HepG2 (cell line): ENCODE results near the gene MARK2. TPM values are rescaled to one million over a fixed set of nuclear protein-coding genes. Genes with fewer than 3 reads are reported as not detected.
A peak's percentile ranks its signal among the peaks of the same experiment; 100 is the strongest.

ENCODE experiments used
- ATAD3A ChIP-seq: sonication (generic); formaldehyde crosslinking; IDR thresholded peaks from 2 replicates; pipeline ENCODE4 v1.4.0; 2020; ENCODE audit warnings: missing genetic modification reagents
- BRD4 ChIP-seq: sonication (generic); formaldehyde crosslinking; IDR thresholded peaks from 2 replicates; pipeline ENCODE4 v1.4.0; 2020; ENCODE audit warnings: missing genetic modification reagents
- CCDC6 ChIP-seq: sonication (generic); formaldehyde crosslinking; IDR thresholded peaks from 2 replicates; pipeline ENCODE4 v1.8.1; 2022; ENCODE audit warnings: mild to moderate bottlenecking, missing genetic modification reagents, moderate library complexity
- CEBPG ChIP-seq: IDR thresholded peaks from 2 replicates; pipeline ENCODE4 v1.6.1; 2016
- CHD4 ChIP-seq: fragments of 200-600 bp; sonication (generic); IDR thresholded peaks from 2 replicates; pipeline ENCODE4 v1.7.0; 2017; ENCODE audit warnings: mild to moderate bottlenecking, low read length, borderline replicate concordance
- FIP1L1 ChIP-seq: fragments of 200-400 bp; formaldehyde crosslinking; IDR thresholded peaks from 2 replicates; pipeline ENCODE4 v1.6.1; 2018; ENCODE audit warnings: low read depth, mild to moderate bottlenecking, low read length, moderate library complexity, borderline replicate concordance; ENCODE audit not compliant: insufficient read depth
- HMG20B ChIP-seq: conservative IDR thresholded peaks from 2 replicates; pipeline ENCODE4 v1.6.1; 2016; ENCODE audit warnings: missing genetic modification reagents, missing compliant biosample characterization
- HMGA1 ChIP-seq: sonication (generic); formaldehyde crosslinking; conservative IDR thresholded peaks from 2 replicates; pipeline ENCODE4 v1.4.0; 2020; ENCODE audit warnings: missing genetic modification reagents
- IKZF1 ChIP-seq: fragments of 450-650 bp; IDR thresholded peaks from 2 replicates; pipeline ENCODE4 v1.7.1; 2016
- KLF15 ChIP-seq: sonication (generic); formaldehyde crosslinking; IDR thresholded peaks from 2 replicates; pipeline ENCODE4 v1.8.1; 2023; ENCODE audit warnings: borderline replicate concordance, mild to moderate bottlenecking, inconsistent platforms, missing genetic modification reagents, mixed read lengths
- MYC ChIP-seq: sonication (generic); formaldehyde crosslinking; IDR thresholded peaks from 2 replicates; pipeline ENCODE4 v1.9.0; 2021; ENCODE audit warnings: missing genetic modification reagents, borderline replicate concordance
- NPAS2 ChIP-seq: sonication (generic); formaldehyde crosslinking; IDR thresholded peaks from 2 replicates; pipeline ENCODE4 v1.8.0; 2022; ENCODE audit warnings: mild to moderate bottlenecking, missing genetic modification reagents, borderline replicate concordance
- PLRG1 ChIP-seq: fragments of 450-650 bp; conservative IDR thresholded peaks from 2 replicates; pipeline ENCODE4 v1.6.1; 2016
- POLR2A ChIP-seq, 2 experiments: IDR thresholded peaks; 2 replicates each; pipeline ENCODE4 v1.6.1; 2011; ENCODE audit warnings: low read depth in 2 of 2, low read length in 2 of 2, mild to moderate bottlenecking in 1 of 2, moderate library complexity in 1 of 2; ENCODE audit not compliant: insufficient read depth in 1 of 2
- SKI ChIP-seq: fragments of 450-650 bp; IDR thresholded peaks from one replicate; pipeline ENCODE4 v1.6.1; 2018; ENCODE audit warnings: mild to moderate bottlenecking; ENCODE audit not compliant: partially characterized antibody
- SOX5 ChIP-seq: IDR thresholded peaks from 2 replicates; pipeline ENCODE4 v1.6.1; 2016; ENCODE audit warnings: borderline replicate concordance
- ZBTB3 ChIP-seq: sonication (generic); formaldehyde crosslinking; IDR thresholded peaks from 2 replicates; pipeline ENCODE4 v1.4.0; 2020; ENCODE audit warnings: low read depth, mild to moderate bottlenecking, moderate library complexity, missing genetic modification reagents, borderline replicate concordance
- ZC3H13 ChIP-seq: sonication (generic); formaldehyde crosslinking; IDR thresholded peaks from 2 replicates; pipeline ENCODE4 v1.8.1; 2023; ENCODE audit warnings: mild to moderate bottlenecking, missing genetic modification reagents, moderate library complexity
- ZNF121 ChIP-seq: sonication (generic); formaldehyde crosslinking; IDR thresholded peaks from 2 replicates; pipeline ENCODE4 v1.5.0; 2020; ENCODE audit warnings: mild to moderate bottlenecking, missing genetic modification reagents
- ZNF562 ChIP-seq: sonication (generic); formaldehyde crosslinking; IDR thresholded peaks from 2 replicates; pipeline ENCODE4 v1.8.0; 2022; ENCODE audit warnings: missing genetic modification reagents, borderline replicate concordance
- ZNF598 ChIP-seq: sonication (generic); formaldehyde crosslinking; IDR thresholded peaks from 2 replicates; pipeline ENCODE4 v1.5.1; 2020; ENCODE audit warnings: mild to moderate bottlenecking, missing genetic modification reagents, borderline replicate concordance
- ZNF737 ChIP-seq: sonication (generic); formaldehyde crosslinking; IDR thresholded peaks from 2 replicates; pipeline ENCODE4 v1.5.0; 2020; ENCODE audit warnings: missing genetic modification reagents, mild to moderate bottlenecking, borderline replicate concordance
- ZNF777 ChIP-seq: sonication (generic); formaldehyde crosslinking; IDR thresholded peaks from 2 replicates; pipeline ENCODE4 v1.4.0; 2020; ENCODE audit warnings: missing genetic modification reagents
- polyA plus RNA-seq, 8 experiments: library from polyadenylated mRNA; depleted of rRNA in 3 of 8; stranded (reverse) in 7 of 8; unstranded in 1 of 8; fragments of >200 nt; fragmentation: Illumina TruSeq in 4 of 8; extraction: Trizol in 4 of 8; gene quantifications; 2 replicates each; pipeline versions ENCODE4 v1.2.1 to v1.2.3, GENCODE V29; 2011 to 2016; ENCODE audit warnings: low read depth in 4 of 8, missing spikeins in 1 of 8, mixed read lengths in 1 of 8; ENCODE audit not compliant: insufficient read depth in 1 of 8
- total RNA-seq, 5 experiments: library from RNA; depleted of rRNA; stranded (reverse); fragments of >200 nt; fragmentation: Illumina TruSeq; extraction: Trizol; gene quantifications; 2 replicates each; pipeline ENCODE4 v1.2.3, GENCODE V29; 2016; ENCODE audit warnings: low read depth in 1 of 5
- TF ChIP-seq, protein P1 (sequence below): sonication (generic); formaldehyde crosslinking; IDR thresholded peaks from 2 replicates; pipeline ENCODE4 v1.5.0; 2020; ENCODE audit warnings: mild to moderate bottlenecking, missing genetic modification reagents
- TF ChIP-seq, protein P2 (sequence below): sonication (generic); formaldehyde crosslinking; conservative IDR thresholded peaks from 2 replicates; pipeline ENCODE4 v1.8.0; 2022; ENCODE audit warnings: missing genetic modification reagents

Gene MARK2
- total and polyA plus RNA-seq, 2 of the 13 experiments (the other 11 are each of a cell fraction or from before 2014, with no cell fraction given): 13.5 to 13.9 TPM

- TF ChIP-seq MYC (CRISPR knock-in tag) (0 out of 2 replicates have a peak, but pooled peaks have one; percentile 25), ZNF121 (CRISPR knock-in tag) (no peak), ATAD3A (CRISPR knock-in tag) (no peak), ZNF562 (CRISPR knock-in tag) (no peak), FIP1L1 (no peak), ZNF737 (CRISPR knock-in tag) (no peak), SKI (no peak), CHD4 (no peak), KLF15 (no peak), IKZF1 (no peak), POLR2A (IDR thresholded peaks at IDR 0.05; ENCODE audit: insufficient read depth in 1 of 2, low read depth in 2 of 2, low read length in 2 of 2) (no peak), BRD4 (CRISPR knock-in tag) (no peak), HMGA1 (CRISPR knock-in tag) (no peak), ZNF777 (no peak), ZBTB3 (CRISPR knock-in tag) (no peak), CEBPG (no peak), CCDC6 (no peak), ZNF598 (CRISPR knock-in tag) (no peak), PLRG1 (no peak), SOX5 (no peak), HMG20B (CRISPR knock-in tag) (no peak), ZC3H13 (CRISPR knock-in tag) (no peak), NPAS2 (no peak)
- TF ChIP-seq, protein P1, sequence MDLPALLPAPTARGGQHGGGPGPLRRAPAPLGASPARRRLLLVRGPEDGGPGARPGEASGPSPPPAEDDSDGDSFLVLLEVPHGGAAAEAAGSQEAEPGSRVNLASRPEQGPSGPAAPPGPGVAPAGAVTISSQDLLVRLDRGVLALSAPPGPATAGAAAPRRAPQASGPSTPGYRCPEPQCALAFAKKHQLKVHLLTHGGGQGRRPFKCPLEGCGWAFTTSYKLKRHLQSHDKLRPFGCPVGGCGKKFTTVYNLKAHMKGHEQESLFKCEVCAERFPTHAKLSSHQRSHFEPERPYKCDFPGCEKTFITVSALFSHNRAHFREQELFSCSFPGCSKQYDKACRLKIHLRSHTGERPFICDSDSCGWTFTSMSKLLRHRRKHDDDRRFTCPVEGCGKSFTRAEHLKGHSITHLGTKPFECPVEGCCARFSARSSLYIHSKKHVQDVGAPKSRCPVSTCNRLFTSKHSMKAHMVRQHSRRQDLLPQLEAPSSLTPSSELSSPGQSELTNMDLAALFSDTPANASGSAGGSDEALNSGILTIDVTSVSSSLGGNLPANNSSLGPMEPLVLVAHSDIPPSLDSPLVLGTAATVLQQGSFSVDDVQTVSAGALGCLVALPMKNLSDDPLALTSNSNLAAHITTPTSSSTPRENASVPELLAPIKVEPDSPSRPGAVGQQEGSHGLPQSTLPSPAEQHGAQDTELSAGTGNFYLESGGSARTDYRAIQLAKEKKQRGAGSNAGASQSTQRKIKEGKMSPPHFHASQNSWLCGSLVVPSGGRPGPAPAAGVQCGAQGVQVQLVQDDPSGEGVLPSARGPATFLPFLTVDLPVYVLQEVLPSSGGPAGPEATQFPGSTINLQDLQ (CRISPR knock-in tag): no peak
- TF ChIP-seq, protein P2, sequence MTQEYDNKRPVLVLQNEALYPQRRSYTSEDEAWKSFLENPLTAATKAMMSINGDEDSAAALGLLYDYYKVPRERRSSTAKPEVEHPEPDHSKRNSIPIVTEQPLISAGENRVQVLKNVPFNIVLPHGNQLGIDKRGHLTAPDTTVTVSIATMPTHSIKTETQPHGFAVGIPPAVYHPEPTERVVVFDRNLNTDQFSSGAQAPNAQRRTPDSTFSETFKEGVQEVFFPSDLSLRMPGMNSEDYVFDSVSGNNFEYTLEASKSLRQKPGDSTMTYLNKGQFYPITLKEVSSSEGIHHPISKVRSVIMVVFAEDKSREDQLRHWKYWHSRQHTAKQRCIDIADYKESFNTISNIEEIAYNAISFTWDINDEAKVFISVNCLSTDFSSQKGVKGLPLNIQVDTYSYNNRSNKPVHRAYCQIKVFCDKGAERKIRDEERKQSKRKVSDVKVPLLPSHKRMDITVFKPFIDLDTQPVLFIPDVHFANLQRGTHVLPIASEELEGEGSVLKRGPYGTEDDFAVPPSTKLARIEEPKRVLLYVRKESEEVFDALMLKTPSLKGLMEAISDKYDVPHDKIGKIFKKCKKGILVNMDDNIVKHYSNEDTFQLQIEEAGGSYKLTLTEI (CRISPR knock-in tag): no peak
Observed at GRCh38 chr11:63837027-63837688, 1.8 kb upstream of the MARK2 start (continued).
